PFSK-1 (cell line): ENCODE results near the gene HOXD12.

Experiments
- FOXP2 ChIP-seq: optimal IDR thresholded peaks from 2 replicates; pipeline ENCODE3; 2011; ENCODE audit warnings: borderline replicate concordance, control low read depth, inconsistent platforms; ENCODE audit not compliant: insufficient read depth; ENCODE audit errors: extremely low read length, extremely low read depth
- POLR2AphosphoS5 ChIP-seq: IDR thresholded peaks from 2 replicates; pipeline ENCODE4 v1.6.1; 2012; ENCODE audit warnings: low read depth, mild to moderate bottlenecking, control low read depth, low read length, moderate library complexity
- SIN3A ChIP-seq: IDR thresholded peaks from 2 replicates; pipeline ENCODE4 v1.6.1; 2012; ENCODE audit warnings: mild to moderate bottlenecking, low read length, moderate library complexity, borderline replicate concordance; ENCODE audit not compliant: insufficient read depth
- TAF1 ChIP-seq: IDR thresholded peaks from 2 replicates; pipeline ENCODE4 v1.6.1; 2012; ENCODE audit warnings: low read length, control low read depth, borderline replicate concordance; ENCODE audit not compliant: insufficient read depth
- TF ChIP-seq, protein P1 (sequence below), 2 experiments: IDR thresholded peaks; 2 replicates each; pipeline versions ENCODE4 v1.6.1 to v1.8.0; 2011 to 2012; ENCODE audit warnings: low read depth in 2 of 2, low read length in 2 of 2, control low read depth in 1 of 2, inconsistent platforms in 1 of 2, mild to moderate bottlenecking in 1 of 2, moderate library complexity in 1 of 2; ENCODE audit not compliant: insufficient read depth in 1 of 2

The HOXD12 gene

DNA sequence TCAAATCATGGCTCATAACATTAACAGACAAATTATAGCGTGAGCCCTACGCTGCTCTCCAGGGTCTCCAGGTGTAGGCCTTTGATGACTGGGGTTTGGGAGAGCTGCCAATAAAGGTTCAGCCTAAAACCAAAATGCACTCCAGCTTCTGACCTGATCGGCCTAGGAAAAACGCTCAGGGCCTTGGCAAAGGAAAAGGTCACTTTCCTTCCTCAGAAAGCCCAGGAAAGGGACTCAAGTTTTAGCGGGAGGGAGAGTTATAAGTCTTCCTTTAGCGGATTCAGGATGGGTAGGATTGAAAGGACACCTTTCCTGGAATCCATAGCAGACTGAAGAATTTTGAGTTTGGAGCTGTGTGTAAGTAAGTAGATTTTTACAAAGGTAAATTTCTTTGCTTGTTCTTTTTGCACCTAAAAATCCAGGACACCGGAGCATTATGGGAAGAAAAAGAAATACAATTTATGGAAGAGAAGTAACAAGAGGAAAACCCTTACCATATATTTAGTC is 24.6 kb upstream of the HOXD12 start:
- TF ChIP-seq, protein P1, sequence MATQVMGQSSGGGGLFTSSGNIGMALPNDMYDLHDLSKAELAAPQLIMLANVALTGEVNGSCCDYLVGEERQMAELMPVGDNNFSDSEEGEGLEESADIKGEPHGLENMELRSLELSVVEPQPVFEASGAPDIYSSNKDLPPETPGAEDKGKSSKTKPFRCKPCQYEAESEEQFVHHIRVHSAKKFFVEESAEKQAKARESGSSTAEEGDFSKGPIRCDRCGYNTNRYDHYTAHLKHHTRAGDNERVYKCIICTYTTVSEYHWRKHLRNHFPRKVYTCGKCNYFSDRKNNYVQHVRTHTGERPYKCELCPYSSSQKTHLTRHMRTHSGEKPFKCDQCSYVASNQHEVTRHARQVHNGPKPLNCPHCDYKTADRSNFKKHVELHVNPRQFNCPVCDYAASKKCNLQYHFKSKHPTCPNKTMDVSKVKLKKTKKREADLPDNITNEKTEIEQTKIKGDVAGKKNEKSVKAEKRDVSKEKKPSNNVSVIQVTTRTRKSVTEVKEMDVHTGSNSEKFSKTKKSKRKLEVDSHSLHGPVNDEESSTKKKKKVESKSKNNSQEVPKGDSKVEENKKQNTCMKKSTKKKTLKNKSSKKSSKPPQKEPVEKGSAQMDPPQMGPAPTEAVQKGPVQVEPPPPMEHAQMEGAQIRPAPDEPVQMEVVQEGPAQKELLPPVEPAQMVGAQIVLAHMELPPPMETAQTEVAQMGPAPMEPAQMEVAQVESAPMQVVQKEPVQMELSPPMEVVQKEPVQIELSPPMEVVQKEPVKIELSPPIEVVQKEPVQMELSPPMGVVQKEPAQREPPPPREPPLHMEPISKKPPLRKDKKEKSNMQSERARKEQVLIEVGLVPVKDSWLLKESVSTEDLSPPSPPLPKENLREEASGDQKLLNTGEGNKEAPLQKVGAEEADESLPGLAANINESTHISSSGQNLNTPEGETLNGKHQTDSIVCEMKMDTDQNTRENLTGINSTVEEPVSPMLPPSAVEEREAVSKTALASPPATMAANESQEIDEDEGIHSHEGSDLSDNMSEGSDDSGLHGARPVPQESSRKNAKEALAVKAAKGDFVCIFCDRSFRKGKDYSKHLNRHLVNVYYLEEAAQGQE (IDR thresholded peaks at IDR 0.05; ENCODE audit: insufficient read depth in 1 of 2, low read depth in 2 of 2, low read length in 2 of 2) = no peak
- no peak for TF ChIP-seq SIN3A
- TF ChIP-seq TAF1 = no peak
- TF ChIP-seq FOXP2 = no peak
- TF ChIP-seq POLR2AphosphoS5 = no peak

DNA sequence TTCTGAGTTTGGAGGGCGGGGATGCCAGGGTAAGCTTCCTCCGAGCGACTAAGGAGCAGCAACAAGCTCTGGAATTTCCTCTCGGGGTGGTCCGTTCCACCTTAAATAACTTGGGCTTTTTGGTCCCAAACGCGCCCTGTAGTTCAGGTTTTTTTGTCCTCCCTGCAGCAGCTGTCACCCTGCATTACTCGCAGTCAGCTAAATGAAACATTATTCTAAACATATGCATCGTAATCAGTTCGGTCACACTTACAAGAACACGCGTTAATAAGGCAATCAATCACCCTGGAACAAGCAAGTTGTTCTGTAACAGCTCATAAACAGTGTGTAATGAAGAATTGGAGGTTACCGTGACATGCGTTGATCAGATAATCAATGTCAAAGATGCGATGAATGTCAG is 24.1 kb upstream of the HOXD12 start:
- TF ChIP-seq, protein P1 (IDR thresholded peaks at IDR 0.05; ENCODE audit: insufficient read depth in 1 of 2, low read depth in 2 of 2, low read length in 2 of 2) = no peak
- no peak for TF ChIP-seq FOXP2
- no peak for TF ChIP-seq TAF1
- TF ChIP-seq POLR2AphosphoS5 = no peak
- TF ChIP-seq SIN3A = no peak

DNA sequence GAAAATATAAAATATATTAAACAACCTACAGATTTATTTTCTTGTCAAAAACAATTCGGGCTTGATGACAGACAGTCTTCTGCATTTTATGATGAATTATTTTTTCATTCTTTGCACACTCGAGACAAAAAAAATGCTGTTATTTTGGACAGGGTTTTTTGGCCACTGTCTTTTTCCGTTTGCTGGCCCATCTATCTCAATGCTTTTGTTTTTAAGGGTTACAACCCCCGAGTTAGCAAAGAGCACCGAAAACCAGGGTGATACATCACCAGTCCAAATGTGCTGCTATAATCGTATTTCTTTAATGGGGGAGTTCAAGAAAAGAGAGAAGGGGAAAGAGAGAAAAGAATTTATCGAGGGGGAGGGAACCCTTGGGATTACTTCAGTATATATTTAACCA is 23.5 kb upstream of the HOXD12 start:
- no peak for TF ChIP-seq POLR2AphosphoS5
- no peak for TF ChIP-seq TAF1
- TF ChIP-seq FOXP2 = no peak
- TF ChIP-seq, protein P1 (IDR thresholded peaks at IDR 0.05; ENCODE audit: insufficient read depth in 1 of 2, low read depth in 2 of 2, low read length in 2 of 2) = no peak
- no peak for TF ChIP-seq SIN3A

DNA sequence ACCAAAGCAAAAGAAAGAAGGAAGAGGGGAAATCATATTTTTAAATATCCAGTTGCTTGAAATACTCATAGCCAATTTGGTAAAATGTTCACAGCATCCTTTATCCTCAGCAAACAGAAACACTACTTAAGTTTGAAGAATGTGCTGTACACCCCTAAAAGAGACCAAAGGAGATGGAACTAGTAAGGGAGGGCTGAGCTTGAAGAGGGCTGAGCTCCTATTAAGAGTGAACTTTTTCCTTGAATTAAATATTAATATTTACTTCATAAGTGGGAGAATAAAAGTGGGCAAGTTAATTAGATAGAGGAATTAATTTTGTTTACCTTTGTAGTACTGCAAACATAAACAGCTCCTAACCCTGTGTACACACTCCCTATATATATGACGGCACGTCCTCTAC is 22.8 kb upstream of the HOXD12 start:
- TF ChIP-seq FOXP2 = no peak
- no peak for TF ChIP-seq POLR2AphosphoS5
- TF ChIP-seq TAF1 = no peak
- no peak for TF ChIP-seq SIN3A
- TF ChIP-seq, protein P1 (IDR thresholded peaks at IDR 0.05; ENCODE audit: insufficient read depth in 1 of 2, low read depth in 2 of 2, low read length in 2 of 2) = no peak

DNA sequence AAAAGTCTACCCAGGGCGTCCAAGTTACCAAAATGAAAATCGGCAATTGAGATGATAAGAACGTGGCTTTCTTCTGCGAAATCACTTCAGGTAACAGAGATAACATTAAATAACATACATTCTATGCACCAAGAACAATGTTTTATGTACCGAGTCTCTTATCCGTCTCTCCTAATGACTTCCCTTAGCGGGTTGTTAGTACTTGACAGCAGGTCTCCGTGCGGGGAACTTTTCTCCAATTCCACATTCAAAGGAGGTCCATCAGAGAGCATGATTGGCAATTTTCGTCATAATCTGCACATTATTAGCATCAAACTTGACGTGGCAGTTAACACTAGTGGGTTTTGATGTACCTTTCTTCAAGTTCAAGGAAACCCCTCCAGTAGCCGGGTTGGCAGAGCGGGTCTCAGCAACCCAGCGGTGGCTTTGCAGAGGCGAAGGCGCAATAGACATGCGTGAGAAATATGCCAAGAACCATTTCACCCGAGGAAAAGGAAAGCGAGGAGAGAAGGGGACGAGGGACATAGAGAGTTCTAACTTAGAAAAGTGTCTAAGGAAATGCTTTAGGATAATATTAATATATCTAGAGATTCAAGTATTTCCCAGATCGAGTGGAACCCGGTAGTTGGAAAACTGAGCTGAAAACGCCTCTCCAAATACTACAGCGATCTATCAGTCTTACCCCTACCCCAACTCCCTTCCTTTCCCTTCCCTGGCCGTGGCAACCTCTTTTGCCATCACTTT is 20.9 kb upstream of the HOXD12 start:
- TF ChIP-seq TAF1 = no peak
- no peak for TF ChIP-seq SIN3A
- TF ChIP-seq POLR2AphosphoS5 = no peak
